Putamen (tissue), 1 donor: ENCODE results near the gene SUMO2.

Experiments used
- DNase-seq: peaks from one replicate; pipeline ENCODE4 v3.0.0-alpha.2; 2016; ENCODE audit warnings: low spot score

The SUMO2 gene

GRCh38 chr17:75124041-75124818 is 58.5 kb downstream of the SUMO2 start:
- DNase-seq: no peak

GRCh38 chr17:75118307-75118706 is 64.5 kb downstream of the SUMO2 start:
- no peak for DNase-seq

- no peak for DNase-seq
Measured at GRCh38 chr17:75116737-75117136, 66.0 kb downstream of the SUMO2 start.
